Stimulated activated CD8-positive, alpha-beta memory T cell treated with anti-CD3 and anti-CD28 coated beads, Interleukin-15, amount 100 ng/mL, for 24 hours (primary cell): ENCODE data around the gene ZNF878.
"Not testable (repeated sequence)": the region's sequence is repeated elsewhere in the genome, so short reads cannot be mapped to it uniquely, and the experiment has no call there.

Source experiments
- DNase-seq: peaks from one replicate; pipeline ENCODE4 v3.0.0-alpha.2; 2020; ENCODE audit warnings: low read depth

The ZNF878 gene

GRCh38 chr19:12052497-12053169 lies at the start of gene ZNF878:
TSS of gene ZNF878 (minus strand) at chr19:12052961. CDS start at chr19:12052801, 160 bp downstream.
- no peak for DNase-seq

- DNase-seq, result no peak
Measured at GRCh38 chr19:12098040-12098439, 45.3 kb upstream of the ZNF878 start.

GRCh38 chr19:12095111-12095790 lies 42.5 kb upstream of the ZNF878 start:
- no peak for DNase-seq

- no peak for DNase-seq
Measured at GRCh38 chr19:12093777-12094176, 41.0 kb upstream of the ZNF878 start.

GRCh38 chr19:12092956-12093355 lies 40.2 kb upstream of the ZNF878 start:
- no peak for DNase-seq

- peak; percentile 48 for DNase-seq
Measured at GRCh38 chr19:12092065-12092867, 39.5 kb upstream of the ZNF878 start.

GRCh38 chr19:12090807-12091206 lies 38.0 kb upstream of the ZNF878 start:
- peak; percentile 40 for DNase-seq

GRCh38 chr19:12085074-12085818 lies 32.5 kb upstream of the ZNF878 start:
- DNase-seq, result no peak

- DNase-seq, result not testable (repeated sequence)
Measured at GRCh38 chr19:12083336-12083735, 30.6 kb upstream of the ZNF878 start.

- DNase-seq, result no peak
Measured at GRCh38 chr19:12077375-12077774, 24.6 kb upstream of the ZNF878 start.

GRCh38 chr19:12076331-12076730 lies 23.6 kb upstream of the ZNF878 start:
- DNase-seq, result not testable (repeated sequence)

GRCh38 chr19:12075538-12076139 lies 22.9 kb upstream of the ZNF878 start:
- no peak for DNase-seq

GRCh38 chr19:12064590-12065538 lies 12.1 kb upstream of the ZNF878 start, which contains the start of gene ZNF844:
TSS of gene ZNF844 (plus strand) at chr19:12064731. CDS start at chr19:12064874, 143 bp downstream.
- peak; percentile 31 for DNase-seq

- no peak for DNase-seq
Measured at GRCh38 chr19:12055784-12056183, 3.0 kb upstream of the ZNF878 start.

GRCh38 chr19:12052091-12052496 lies 667 bp downstream of the ZNF878 start:
- no peak for DNase-seq

GRCh38 chr19:12047868-12048267 lies 4.9 kb downstream of the ZNF878 start:
- no peak for DNase-seq

- no peak for DNase-seq
Measured at GRCh38 chr19:12043752-12044422, 8.9 kb downstream of the ZNF878 start.

GRCh38 chr19:12042893-12043292 lies 9.9 kb downstream of the ZNF878 start:
- DNase-seq, result no peak

GRCh38 chr19:12035220-12036172 lies 17.3 kb downstream of the ZNF878 start, which contains the start of gene ZNF433:
TSS of gene ZNF433 (minus strand) at chr19:12035679. CDS start at chr19:12035539, 140 bp downstream.
- DNase-seq, result peak; percentile 51
